Heart left ventricle (tissue), 16 donors: Measurements from ENCODE around the gene TXK. TPM values are rescaled to one million over a fixed set of nuclear protein-coding genes. Genes with fewer than 3 reads are reported as not detected.
A peak's percentile ranks its signal among the peaks of the same experiment; 100 is the strongest.

Source experiments
- ATAC-seq, 4 donors: fragments of 200-7000 bp; cut with Tn5 transposase; one replicate each; pipeline ENCODE4 v1.9.1; 2020 to 2022; ENCODE audit warnings: moderate library complexity in 4 of 4, mild to moderate bottlenecking in 3 of 4, moderate number of reproducible peaks in 1 of 4
- DNase-seq, 5 donors: peaks; one replicate each; pipeline ENCODE4 v3.0.0-alpha.2; 2020
- H3K27ac ChIP-seq, 12 donors: fragments of 200-600 bp; sonication (generic) in 4 of 12; one replicate each; pipeline versions ENCODE4 v1.5.0 to v1.8.0; 2016 to 2022; ENCODE audit warnings: mild to moderate bottlenecking in 2 of 12
- H3K27me3 ChIP-seq, 9 donors: fragments of 200-600 bp; sonication (generic) in 2 of 9; one replicate each; pipeline versions ENCODE4 v1.5.1 to v1.8.0; 2016 to 2022; ENCODE audit warnings: mild to moderate bottlenecking in 3 of 9
- H3K36me3 ChIP-seq, 9 donors: fragments of 200-600 bp; sonication (generic) in 2 of 9; one replicate each; pipeline versions ENCODE4 v1.5.0 to v1.8.0; 2018 to 2022; ENCODE audit warnings: mild to moderate bottlenecking in 2 of 9
- H3K4me1 ChIP-seq, 12 donors: fragments of 200-600 bp; sonication (generic) in 4 of 12; one replicate each; pipeline versions ENCODE4 v1.5.0 to v1.8.0; 2016 to 2022; ENCODE audit warnings: mild to moderate bottlenecking in 3 of 12
- H3K4me3 ChIP-seq, 12 donors: fragments of 200-600 bp; sonication (generic) in 4 of 12; one replicate each; pipeline versions ENCODE4 v1.5.0 to v1.8.0; 2017 to 2022; ENCODE audit warnings: mild to moderate bottlenecking in 9 of 12, moderate library complexity in 4 of 12
- H3K9me3 ChIP-seq, 12 donors: fragments of 200-600 bp; sonication (generic) in 4 of 12; one replicate each; pipeline versions ENCODE4 v1.5.0 to v1.8.0; 2016 to 2022; ENCODE audit warnings: mild to moderate bottlenecking in 1 of 12
- POLR2A ChIP-seq, 2 donors: fragments of 450-650 bp; IDR thresholded peaks; one replicate each; pipeline ENCODE4 v1.6.1; 2017; ENCODE audit warnings: antibody characterized with exemption in 2 of 2, mild to moderate bottlenecking in 2 of 2, moderate library complexity in 2 of 2
- WGBS, 4 donors: extraction: QIAGEN DNeasy Blood & Tissue Kit in 2 of 4; methylation state at CpG; one replicate each; pipeline versions ENCODE4 v1.1.5 to v1.1.7; 2013 to 2018; 5-methylcytosine and 5-hydroxymethylcytosine counted together
- intact Hi-C, 10 donors: fragments of 100-400 bp; cut with DNase I; formaldehyde crosslinking; loops; one replicate each; pipeline versions ENCODE4 v1.11.1 to v1.14.2; 2022
- polyA plus RNA-seq, 2 donors: library from polyadenylated mRNA; stranded (reverse); fragments of 200-250 nt; gene quantifications; one replicate each; pipeline ENCODE4 v1.2.3, GENCODE V29; 2013
- total RNA-seq, 9 donors: library from RNA; depleted of rRNA in 2 of 9; stranded (reverse); fragments of >200 nt in 2 of 9; fragmentation: NEBNext Ultra II Directional in 3 of 9; extraction: Animal tissue kit (Norgen Biotek cat#: 25700) in 3 of 9; gene quantifications; one replicate each; pipeline versions ENCODE4 v1.1.0 to v1.2.4, GENCODE V29; 2016 to 2023
- TF ChIP-seq, protein P1 (sequence below), 12 donors: fragments of 200-600 bp; sonication (generic) in 4 of 12; IDR thresholded peaks; one replicate each; pipeline versions ENCODE4 v1.5.0 to v1.8.0; 2018 to 2022; ENCODE audit warnings: antibody characterized with exemption in 12 of 12, mild to moderate bottlenecking in 5 of 12
- donor health status: ischemic (EF 13 %, LVEDD 7.1; RV severe dilation, severe dysfunction).
- donor health status: healthy with polysubstance abuse.
- donor health status: DM: no; HTN: yes; CAD: no.
- donor health status: DM: no; HTN: no; CAD: no.
- donor health status: ischemic (EF 25% LVEDD 6.9; RV normal size, moderate dysfunction).
- donor health status: ischemic (EF 25% LVEDD 5.7; RV mildly dilated, moderate dysfunction).
- donor health status: healthy.
- donor health status: DM: yes; HTN: yes; CAD: no.
- donor health status: ischemic (EF 35%, LVEDD 5.7; RV mildly dilated, moderate dysfunction).
- donor health status: nonischemic (EF 11% LVEDD 7.7; RV severe dilation, severe dysfunction).
- donor health status: DM: yes; HTN: yes; CAD: no.
- donor health status: PGD.
- donor health status: ischemic (EF 29% LVEDD 5.4; RV normal size, mild dysfunction).
- donor health status: nonischemic (EF 23%, LVEDD 6.1; RV moderate dilation, normal function).

The TXK gene
- total and polyA plus RNA-seq, 11 donors = 0.18 to 3.3 (median 0.51) TPM; not detected in 1

DNA sequence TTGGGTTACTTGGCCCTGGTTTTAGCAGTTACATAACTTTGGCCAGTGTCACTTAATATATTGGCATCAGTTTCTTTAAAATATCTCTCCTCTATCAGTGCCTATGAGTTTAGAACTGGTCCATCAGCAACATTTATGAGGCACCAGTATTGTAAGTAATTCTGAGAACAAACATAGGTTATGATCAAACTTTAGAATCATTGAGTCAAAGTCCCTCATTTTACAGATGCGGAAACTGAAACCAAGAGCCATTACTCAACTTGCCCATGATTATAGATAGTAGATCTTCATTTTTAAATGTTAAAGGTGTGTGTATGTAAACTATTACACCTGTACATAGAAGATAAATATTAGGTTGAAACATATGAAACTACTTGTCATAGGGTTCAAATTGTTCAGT lies 113.0 kb downstream of the TXK start:
- TF ChIP-seq, protein P1, sequence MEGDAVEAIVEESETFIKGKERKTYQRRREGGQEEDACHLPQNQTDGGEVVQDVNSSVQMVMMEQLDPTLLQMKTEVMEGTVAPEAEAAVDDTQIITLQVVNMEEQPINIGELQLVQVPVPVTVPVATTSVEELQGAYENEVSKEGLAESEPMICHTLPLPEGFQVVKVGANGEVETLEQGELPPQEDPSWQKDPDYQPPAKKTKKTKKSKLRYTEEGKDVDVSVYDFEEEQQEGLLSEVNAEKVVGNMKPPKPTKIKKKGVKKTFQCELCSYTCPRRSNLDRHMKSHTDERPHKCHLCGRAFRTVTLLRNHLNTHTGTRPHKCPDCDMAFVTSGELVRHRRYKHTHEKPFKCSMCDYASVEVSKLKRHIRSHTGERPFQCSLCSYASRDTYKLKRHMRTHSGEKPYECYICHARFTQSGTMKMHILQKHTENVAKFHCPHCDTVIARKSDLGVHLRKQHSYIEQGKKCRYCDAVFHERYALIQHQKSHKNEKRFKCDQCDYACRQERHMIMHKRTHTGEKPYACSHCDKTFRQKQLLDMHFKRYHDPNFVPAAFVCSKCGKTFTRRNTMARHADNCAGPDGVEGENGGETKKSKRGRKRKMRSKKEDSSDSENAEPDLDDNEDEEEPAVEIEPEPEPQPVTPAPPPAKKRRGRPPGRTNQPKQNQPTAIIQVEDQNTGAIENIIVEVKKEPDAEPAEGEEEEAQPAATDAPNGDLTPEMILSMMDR (IDR thresholded peaks at IDR 0.05) = no peak
- no peak for TF ChIP-seq POLR2A (IDR thresholded peaks at IDR 0.05)
- no peak for ATAC-seq
- WGBS, 4 donors = 0 to 96% (median 93%) methylated on average over 1 of the region's 1 CpG

DNA sequence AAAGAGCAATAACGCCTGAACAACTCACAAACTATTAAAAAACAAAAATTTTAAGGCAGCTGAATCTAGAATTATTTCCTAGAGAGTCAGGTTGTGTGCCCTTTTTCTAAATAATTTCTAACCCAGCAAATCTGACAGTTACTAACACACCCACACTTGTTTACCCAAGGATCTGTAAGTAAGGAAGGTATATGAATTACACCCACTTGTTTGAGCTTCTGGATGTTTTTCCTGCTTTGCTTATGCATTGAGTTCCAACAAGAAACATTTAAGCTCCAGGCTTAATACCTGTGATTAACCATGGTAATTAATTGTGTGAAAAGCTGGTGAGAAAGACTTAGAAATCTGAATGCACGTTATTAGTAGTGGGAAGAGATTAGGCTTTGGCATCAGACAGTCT lies 115.9 kb downstream of the TXK start:
- 65 to 75% (median 73%) methylated on average over 2 of the region's 2 CpGs for WGBS, 4 donors
- Histone ChIP-seq H3K27ac (no peak overlapping the region), H3K36me3 (no peaks in the 10 kb centered on the region), H3K27me3 (peaks cover 0 to 36% (median 8%) of the 10 kb centered on the region in 9 donors), H3K4me3 (no peak overlapping the region), H3K9me3 (no peaks in the 10 kb centered on the region), H3K4me1 (peaks cover 0 to 18% (median 8%) of the 10 kb centered on the region in 12 donors)
- DNase-seq = no peak
- no peak for ATAC-seq
- intact Hi-C loops = loop anchor here in 4 of 10 donors (5.0 kb wide), 1 partner anchor 69 kb away; no protein-coding TSS in a partner anchor
- TF ChIP-seq, protein P1 (IDR thresholded peaks at IDR 0.05) = no peak
- no peak for TF ChIP-seq POLR2A (IDR thresholded peaks at IDR 0.05)

More for the DNA sequence above, 113.0 kb downstream of the TXK start:
- intact Hi-C loops = no loop called here
- Histone ChIP-seq H3K9me3 (no peaks in the 10 kb centered on the region), H3K27ac (no peak overlapping the region), H3K4me1 (peaks cover 0 to 18% (median 8%) of the 10 kb centered on the region in 12 donors), H3K36me3 (no peaks in the 10 kb centered on the region), H3K4me3 (no peak overlapping the region), H3K27me3 (peaks cover 0 to 26% (median 8%) of the 10 kb centered on the region in 9 donors)
- no peak for DNase-seq

DNA sequence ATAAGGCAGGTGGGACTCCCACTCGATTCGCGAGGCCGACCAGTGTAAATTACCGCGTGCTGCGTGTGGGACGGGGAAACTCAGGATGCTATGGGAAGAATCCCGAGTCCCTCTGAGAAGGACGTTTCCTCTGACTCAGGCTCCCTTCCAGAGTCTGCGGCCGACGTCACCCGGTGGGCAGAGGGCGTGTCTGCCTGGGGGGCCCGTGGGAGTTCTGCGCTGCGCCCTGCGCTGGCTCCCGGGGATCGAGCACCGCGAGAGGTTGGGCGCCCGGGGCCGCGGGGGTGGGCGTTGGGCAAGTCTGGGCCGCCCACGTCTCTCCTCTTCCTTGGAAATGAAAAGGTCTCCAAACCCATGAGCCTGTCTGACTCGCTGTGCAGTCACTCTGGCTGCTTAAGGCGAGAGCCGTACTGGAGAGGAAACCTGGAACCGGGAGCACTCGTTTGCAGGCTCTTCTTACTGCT lies 116.9 kb downstream of the TXK start:
- intact Hi-C loops = loop anchor here in 4 of 10 donors (5.0 kb wide), 1 partner anchor 70 kb away; no protein-coding TSS in a partner anchor
- peak overlapping the region; percentile 39 to 85 (median 66) for H3K4me3 ChIP-seq
- H3K27me3 ChIP-seq = peaks cover 0 to 36% (median 8%) of the 10 kb centered on the region in 9 donors
- peak; percentile 13 to 77 (median 52) for ATAC-seq
- 1% methylated on average over 21 to 35 of the region's 35 CpGs for WGBS, 4 donors
- peaks cover 0 to 18% (median 8%) of the 10 kb centered on the region in 12 donors for H3K4me1 ChIP-seq
- TF ChIP-seq, protein P1 (IDR thresholded peaks at IDR 0.05) = no peak
- TF ChIP-seq POLR2A (IDR thresholded peaks at IDR 0.05) = no peak
- H3K27ac ChIP-seq = peak overlapping the region in 3 of 12 donors; percentile 49 to 64 (median 59)
- no peaks in the 10 kb centered on the region for H3K36me3 ChIP-seq
- DNase-seq = peak; percentile 18 to 64 (median 46)
- H3K9me3 ChIP-seq = no peaks in the 10 kb centered on the region

Other genes with a start within 250 kb of the TXK start
- 1 to 10 TPM; 4.0 to 7.3 (median 5.4) TPM for gene NFXL1, start 219.7 kb downstream of the TXK start, total RNA-seq
- 1 to 10 TPM; 2.8 to 3.0 TPM for gene NFXL1, start 219.7 kb downstream of the TXK start, polyA plus RNA-seq
- 1 to 10 TPM in 1 of 9 donors, under 1 TPM in 5, not detected in 3; 0.34 to 1.9 (median 0.73) TPM for gene CNGA1, start 117.6 kb downstream of the TXK start, total RNA-seq
- gene CNGA1, start 117.6 kb downstream of the TXK start, polyA plus RNA-seq = under 1 TPM; 0.19 to 0.80 TPM
- under 1 TPM in 7 of 9 donors, not detected in 2; 0.05 to 0.92 (median 0.34) TPM for gene NIPAL1, start 117.5 kb downstream of the TXK start, total RNA-seq
- gene NIPAL1, start 117.5 kb downstream of the TXK start, polyA plus RNA-seq = under 1 TPM; 0.23 to 0.24 TPM
- gene TEC, start 135.6 kb upstream of the TXK start, total RNA-seq = 1 to 10 TPM; 1.1 to 4.5 (median 2.4) TPM
- gene TEC, start 135.6 kb upstream of the TXK start, polyA plus RNA-seq = 1 to 10 TPM; 1.1 to 2.1 TPM
- gene SLAIN2, start 207.3 kb upstream of the TXK start, total RNA-seq = 100 to 1,000 TPM; 106 to 178 (median 138) TPM
- gene SLAIN2, start 207.3 kb upstream of the TXK start, polyA plus RNA-seq = 100 to 1,000 TPM in 1 of 2 donors, 10 to 100 TPM in 1; 26.0 to 107 TPM